ENCODE data around the gene DGUOK.
"Not testable (repeated sequence)": the region's sequence is repeated elsewhere in the genome, so short reads cannot be mapped to it uniquely, and the experiment has no call there.

The DGUOK gene

DNA sequence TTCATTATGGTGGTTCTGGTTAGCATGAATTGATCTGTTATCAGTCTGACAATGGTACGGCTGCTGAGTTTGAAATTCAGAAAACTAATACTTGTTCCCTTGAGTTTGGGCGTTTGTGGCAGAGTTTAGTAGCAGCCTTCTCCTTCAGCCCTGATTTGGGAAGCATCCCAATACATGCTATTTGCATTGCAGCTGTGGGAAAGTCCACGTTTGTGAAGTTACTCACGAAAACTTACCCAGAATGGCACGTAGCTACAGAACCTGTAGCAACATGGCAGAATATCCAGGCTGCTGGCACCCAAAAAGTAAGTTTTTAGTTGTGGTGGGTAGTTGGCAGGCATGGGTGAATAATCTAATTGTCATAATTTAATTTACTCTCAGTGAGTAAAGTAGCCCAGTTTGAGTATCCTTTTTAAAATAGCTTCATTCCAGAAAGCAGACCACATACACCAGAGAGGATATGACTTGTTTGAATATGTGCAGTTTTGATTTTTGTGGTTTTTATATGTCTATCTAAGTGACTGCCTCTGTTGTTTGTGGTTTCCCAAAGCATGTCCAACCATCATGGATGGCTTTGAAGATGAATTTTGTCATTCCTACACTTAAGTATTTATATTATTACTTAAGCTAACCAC lies 12.2 kb downstream of the DGUOK start:
- DNase-seq (ENCODE audit: low spot score): no peak
- in situ Hi-C loops (cut with MboI; ENCODE audit: low pct_unique_long_range_greater_than_20kb, low sequenced_read_pairs, unreplicated experiment): no loop called here
- TF ChIP-seq, protein P1, sequence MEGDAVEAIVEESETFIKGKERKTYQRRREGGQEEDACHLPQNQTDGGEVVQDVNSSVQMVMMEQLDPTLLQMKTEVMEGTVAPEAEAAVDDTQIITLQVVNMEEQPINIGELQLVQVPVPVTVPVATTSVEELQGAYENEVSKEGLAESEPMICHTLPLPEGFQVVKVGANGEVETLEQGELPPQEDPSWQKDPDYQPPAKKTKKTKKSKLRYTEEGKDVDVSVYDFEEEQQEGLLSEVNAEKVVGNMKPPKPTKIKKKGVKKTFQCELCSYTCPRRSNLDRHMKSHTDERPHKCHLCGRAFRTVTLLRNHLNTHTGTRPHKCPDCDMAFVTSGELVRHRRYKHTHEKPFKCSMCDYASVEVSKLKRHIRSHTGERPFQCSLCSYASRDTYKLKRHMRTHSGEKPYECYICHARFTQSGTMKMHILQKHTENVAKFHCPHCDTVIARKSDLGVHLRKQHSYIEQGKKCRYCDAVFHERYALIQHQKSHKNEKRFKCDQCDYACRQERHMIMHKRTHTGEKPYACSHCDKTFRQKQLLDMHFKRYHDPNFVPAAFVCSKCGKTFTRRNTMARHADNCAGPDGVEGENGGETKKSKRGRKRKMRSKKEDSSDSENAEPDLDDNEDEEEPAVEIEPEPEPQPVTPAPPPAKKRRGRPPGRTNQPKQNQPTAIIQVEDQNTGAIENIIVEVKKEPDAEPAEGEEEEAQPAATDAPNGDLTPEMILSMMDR (IDR thresholded peaks at IDR 0.05; ENCODE audit: extremely low read depth, insufficient read depth, missing control alignments): no peak

DNA sequence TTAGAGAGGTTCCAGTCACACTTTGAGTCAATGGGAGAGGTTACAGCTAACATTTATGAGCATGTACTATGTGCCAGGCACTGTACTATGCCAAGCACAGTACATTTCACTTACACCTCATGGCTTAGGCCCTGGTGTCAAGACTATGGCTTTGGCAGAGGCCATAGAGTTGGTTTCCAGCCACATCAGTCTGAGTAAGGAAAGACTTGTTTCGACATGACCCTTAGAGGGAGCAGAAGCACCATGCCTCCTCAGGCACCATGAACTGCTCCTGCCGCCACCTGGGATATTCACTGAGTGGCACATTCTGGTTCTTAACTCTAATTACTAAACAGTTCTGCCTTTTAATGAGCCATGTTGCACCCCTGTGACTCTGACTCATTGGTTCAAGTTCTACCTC lies 12.7 kb downstream of the DGUOK start:
- in situ Hi-C loops (cut with MboI; ENCODE audit: low pct_unique_long_range_greater_than_20kb, low sequenced_read_pairs, unreplicated experiment): no loop called here
- TF ChIP-seq, protein P1 (IDR thresholded peaks at IDR 0.05; ENCODE audit: extremely low read depth, insufficient read depth, missing control alignments): no peak
- no peak for DNase-seq (ENCODE audit: low spot score)

DNA sequence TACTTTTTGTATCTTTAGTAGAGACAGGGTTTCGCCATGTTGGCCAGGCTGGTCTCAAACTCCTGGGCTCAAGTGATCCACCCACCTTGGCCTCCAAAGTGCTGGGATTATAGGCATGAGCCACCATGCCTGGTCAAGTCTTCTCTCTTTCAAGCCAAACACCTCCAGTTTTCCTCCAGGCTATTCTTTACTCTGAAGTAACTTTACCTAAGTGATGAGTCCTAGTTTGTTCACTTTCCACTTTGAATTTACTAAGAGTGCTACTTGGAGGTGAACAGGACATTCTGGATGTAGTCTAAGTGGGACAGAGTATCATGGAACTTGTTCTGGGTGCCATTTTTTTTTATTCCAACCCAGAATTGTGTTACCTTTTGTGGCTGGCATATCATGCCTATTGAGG lies 13.4 kb downstream of the DGUOK start:
- DNase-seq (ENCODE audit: low spot score); in situ Hi-C loops (cut with MboI; ENCODE audit: low pct_unique_long_range_greater_than_20kb, low sequenced_read_pairs, unreplicated experiment): not testable (repeated sequence)

DNA sequence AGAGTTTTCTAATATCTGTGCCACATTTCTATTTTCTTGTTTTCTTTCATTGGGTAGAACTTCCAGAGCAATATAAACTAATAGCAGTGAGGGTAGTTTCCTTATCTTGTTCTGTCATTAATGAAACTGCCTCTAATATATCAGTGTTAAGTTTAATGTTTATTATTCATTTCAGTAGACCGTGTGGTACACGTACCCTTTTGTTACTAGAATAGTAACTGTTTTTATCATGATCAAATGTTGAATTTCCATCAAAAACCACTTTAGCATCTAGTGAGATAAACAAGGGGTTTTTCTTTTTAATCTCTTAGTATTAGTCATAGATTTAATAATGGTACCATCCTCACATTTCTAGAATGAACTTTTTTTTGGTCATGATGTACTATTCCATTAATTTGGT lies 16.0 kb downstream of the DGUOK start:
- in situ Hi-C loops (cut with MboI; ENCODE audit: low pct_unique_long_range_greater_than_20kb, low sequenced_read_pairs, unreplicated experiment): no loop called here
- no peak for DNase-seq (ENCODE audit: low spot score)
- TF ChIP-seq, protein P1 (IDR thresholded peaks at IDR 0.05; ENCODE audit: extremely low read depth, insufficient read depth, missing control alignments): no peak

DNA sequence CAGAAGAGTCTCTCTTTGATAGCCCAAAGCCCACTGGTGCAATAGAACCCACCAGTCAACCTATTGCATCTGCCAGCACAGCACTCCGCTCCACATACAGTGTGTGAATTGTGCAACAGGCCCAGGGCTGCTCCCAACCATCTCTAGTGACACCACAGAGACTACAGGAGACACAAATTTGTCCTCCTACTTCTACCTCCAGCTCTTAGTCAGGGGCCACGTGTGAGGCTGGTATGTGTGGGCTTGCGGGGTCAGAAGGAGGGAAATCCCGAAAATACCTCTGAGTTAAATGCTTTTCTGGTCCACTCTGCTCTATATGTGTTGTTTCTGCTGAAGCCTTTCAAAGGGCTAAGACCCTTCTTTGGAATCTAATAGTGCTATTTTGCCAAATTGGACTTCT lies 18.0 kb downstream of the DGUOK start:
- DNase-seq (ENCODE audit: low spot score): peak; percentile 38
- in situ Hi-C loops (cut with MboI; ENCODE audit: low pct_unique_long_range_greater_than_20kb, low sequenced_read_pairs, unreplicated experiment): no loop called here
- TF ChIP-seq, protein P1 (IDR thresholded peaks at IDR 0.05; ENCODE audit: extremely low read depth, insufficient read depth, missing control alignments): no peak

DNA sequence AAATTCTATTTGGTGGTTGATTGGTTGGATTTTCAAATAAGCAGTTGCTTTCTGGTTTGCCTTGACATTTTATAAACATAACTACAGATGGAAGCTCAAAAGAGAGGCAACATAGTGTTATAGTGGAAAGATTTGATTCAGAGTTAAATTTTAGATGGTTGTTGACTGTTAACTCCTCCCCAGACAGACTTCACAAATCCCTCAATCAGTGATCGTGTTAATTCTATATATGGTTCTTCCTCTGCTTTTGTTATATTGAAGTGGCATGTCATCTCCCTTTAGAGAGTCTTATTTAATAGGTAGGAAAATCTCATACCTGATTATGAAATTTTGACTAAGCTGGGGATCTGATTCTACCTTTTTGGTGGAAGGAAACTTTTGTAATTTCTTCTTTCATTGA lies 19.5 kb downstream of the DGUOK start:
- TF ChIP-seq, protein P1 (IDR thresholded peaks at IDR 0.05; ENCODE audit: extremely low read depth, insufficient read depth, missing control alignments): no peak
- in situ Hi-C loops (cut with MboI; ENCODE audit: low pct_unique_long_range_greater_than_20kb, low sequenced_read_pairs, unreplicated experiment): no loop called here
- no peak for DNase-seq (ENCODE audit: low spot score)

DNA sequence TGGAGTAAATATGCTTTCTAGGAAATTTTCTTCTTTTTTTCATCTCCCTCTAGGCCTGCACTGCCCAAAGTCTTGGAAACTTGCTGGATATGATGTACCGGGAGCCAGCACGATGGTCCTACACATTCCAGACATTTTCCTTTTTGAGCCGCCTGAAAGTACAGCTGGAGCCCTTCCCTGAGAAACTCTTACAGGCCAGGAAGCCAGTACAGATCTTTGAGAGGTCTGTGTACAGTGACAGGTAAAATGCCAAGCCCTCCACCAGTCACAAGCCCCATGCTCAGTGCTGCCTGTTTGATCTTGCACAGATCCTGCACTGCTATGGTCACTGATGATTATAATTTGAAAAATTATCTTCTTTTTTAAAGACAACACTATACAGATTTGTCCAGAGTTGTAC lies 20.0 kb downstream of the DGUOK start:
- in situ Hi-C loops (cut with MboI; ENCODE audit: low pct_unique_long_range_greater_than_20kb, low sequenced_read_pairs, unreplicated experiment): no loop called here
- TF ChIP-seq, protein P1 (IDR thresholded peaks at IDR 0.05; ENCODE audit: extremely low read depth, insufficient read depth, missing control alignments): no peak
- DNase-seq (ENCODE audit: low spot score): no peak

All from GM13977 (cell line).